GM19239 (cell line): ENCODE measurements around the gene ETV3.

Source experiments
- DNase-seq: peaks from one replicate; pipeline ENCODE4 v3.0.0; 2011; ENCODE audit warnings: low spot score; ENCODE audit not compliant: insufficient read length
- FAIRE-seq: peaks from 2 replicates; lab custom pipeline; 2011; peaks lifted over from hg19 to GRCh38; lab: Jason Lieb, UNC

The ETV3 gene

DNA sequence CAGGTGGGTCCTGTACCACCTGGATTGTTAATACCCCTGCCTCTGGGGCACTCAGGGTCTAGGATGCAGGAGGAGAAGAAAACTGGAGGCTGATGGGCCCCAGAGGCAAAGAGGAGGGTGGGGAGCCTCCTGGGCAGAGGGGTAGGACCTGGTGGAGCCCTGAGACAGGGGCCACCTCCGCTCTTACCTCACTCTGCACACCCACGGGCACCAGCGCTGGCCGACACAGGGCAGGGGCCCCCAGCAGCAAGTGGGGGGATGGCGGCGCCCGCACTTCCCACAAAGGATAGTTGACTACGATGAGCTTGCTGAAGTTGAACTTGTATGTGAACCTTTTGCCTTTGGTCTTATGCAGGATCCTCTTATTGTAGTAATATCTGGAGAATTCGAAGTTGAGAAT is 39.7 kb downstream of the ETV3 start:
- no peak for FAIRE-seq

DNA sequence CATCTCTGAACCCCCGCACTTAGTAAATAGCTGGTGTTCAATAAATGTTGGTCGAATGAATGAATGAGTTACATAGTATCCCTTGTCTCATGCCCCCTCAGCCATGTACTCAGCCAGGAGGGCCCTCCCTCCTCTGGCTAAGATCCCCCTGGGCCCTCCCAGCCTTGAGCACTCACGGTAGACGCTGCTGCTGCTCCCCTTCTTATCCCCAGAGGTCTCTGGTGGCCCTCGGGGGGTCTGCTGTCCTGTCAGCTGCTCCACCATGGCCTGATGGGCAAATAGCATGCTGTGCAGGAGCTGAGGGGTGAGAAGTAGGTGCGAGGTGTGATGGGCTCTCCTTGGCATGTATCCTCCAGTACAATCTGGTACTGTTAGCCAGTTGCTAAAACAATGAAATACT is 40.5 kb downstream of the ETV3 start:
- DNase-seq (no peak), FAIRE-seq (no peak)

More for the DNA sequence above, 39.7 kb downstream of the ETV3 start:
- no peak for DNase-seq

DNA sequence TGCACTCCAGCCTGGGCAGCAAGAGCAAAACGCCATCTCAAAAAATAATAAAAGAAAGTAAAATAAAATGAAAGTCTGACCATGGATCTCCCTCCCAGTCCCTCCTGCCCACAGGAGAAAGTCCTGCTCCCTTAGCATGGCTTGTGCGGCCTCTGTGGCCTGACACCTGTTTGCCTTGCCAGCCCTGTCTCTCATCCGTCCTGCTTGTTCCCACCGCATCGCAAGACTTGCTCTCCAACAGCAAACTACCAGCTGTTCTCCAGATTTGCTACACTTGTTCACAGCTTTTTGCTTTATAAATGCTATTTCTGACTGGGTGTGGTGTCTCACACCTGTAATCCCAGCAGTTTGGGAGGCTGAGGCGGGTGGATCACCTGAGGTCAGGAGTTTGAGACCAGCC is 41.3 kb downstream of the ETV3 start:
- no peak for FAIRE-seq
- DNase-seq = no peak

DNA sequence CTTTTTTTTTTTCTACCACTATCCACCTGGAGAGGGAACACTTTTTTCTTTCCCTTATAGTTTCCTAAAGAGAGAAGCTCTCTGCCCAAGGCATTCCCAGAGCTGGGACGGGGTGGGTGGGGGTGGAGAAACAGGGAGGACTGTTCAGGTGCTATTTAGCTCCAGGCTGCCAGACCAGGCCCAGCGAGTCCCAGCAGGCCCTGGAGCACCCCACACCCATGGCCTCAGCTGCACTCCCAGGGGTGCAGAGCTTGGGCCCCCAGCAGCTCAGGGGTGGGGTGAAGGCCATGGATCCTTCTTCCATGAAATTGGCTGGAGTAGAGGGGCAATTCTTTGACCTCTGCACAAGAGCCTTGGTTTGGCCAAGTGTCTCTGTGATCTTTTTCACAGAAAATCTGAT is 42.6 kb downstream of the ETV3 start:
- FAIRE-seq = no peak

DNA sequence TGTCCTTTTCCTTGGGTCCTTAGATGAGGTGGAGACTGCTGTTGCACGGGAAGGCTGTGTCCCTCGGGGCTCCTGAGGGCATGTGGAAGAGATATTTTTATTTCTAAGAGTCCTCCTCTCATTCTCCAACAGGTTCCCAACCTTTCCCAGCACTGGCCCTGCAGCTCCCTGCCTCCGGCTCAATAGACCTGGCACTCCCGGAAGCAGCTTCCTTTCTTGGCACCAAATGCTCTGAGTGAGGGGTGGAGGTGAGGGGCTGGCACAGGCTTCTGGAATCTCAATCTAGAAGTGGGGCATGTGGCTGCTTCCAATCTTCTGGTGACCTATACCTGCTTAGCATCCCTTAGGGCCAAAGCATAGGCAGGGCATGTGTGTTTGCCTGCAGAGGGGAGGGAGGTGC is 43.1 kb downstream of the ETV3 start:
- DNase-seq = no peak
- no peak for FAIRE-seq

More for the DNA sequence above, 42.6 kb downstream of the ETV3 start:
- no peak for DNase-seq

DNA sequence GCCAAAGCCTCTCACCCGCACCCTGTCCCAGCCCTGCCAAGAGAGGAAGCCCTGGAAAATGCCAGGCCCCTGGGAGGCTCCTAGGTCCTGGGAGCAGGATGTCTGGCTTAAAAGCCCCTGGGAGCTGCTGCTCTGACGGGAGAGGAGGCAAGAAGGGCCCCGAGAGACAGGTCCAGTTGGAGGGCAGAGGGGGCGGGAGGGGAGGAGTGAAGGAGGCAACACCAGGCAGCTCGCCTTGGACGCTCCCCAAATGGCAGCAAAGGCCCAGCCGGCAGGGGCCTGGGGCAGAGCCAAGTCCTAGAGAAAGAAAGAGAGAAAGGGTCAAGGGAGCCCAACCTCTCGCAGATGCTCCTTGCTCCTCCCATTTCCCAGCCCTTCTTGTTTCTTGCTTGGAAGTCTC is 45.4 kb downstream of the ETV3 start:
- FAIRE-seq (no peak), DNase-seq (no peak)

DNA sequence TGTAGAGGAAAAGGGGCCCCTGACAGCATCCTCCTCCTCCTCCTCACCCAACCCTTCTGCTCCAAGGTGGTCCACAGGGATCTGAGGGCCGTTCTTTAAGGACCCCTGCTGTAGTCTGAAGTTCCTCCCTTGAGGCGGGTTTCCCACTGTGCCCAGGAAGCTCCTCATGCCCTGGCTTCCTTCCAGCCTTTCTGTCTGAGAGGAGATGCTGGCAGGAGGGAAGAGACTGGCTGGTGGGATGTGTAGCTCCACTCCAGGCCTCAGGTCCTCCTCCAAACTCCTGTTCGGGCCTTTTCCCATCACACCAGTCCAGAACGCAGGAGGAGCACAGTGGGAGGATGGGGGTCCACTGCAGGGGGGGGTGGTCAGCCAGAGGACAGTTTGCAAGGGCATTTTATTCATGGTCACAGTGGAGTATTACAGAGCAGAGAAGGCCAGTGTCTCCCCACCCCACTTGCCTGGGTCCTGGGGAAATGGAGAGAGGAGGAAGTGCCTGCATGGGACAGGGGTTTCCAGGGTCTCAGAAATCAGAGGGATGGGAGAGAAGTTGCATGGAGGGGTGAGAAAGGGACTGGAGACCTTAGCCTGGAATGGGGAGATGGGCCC is 46.4 kb downstream of the ETV3 start:
- DNase-seq (no peak), FAIRE-seq (no peak)

DNA sequence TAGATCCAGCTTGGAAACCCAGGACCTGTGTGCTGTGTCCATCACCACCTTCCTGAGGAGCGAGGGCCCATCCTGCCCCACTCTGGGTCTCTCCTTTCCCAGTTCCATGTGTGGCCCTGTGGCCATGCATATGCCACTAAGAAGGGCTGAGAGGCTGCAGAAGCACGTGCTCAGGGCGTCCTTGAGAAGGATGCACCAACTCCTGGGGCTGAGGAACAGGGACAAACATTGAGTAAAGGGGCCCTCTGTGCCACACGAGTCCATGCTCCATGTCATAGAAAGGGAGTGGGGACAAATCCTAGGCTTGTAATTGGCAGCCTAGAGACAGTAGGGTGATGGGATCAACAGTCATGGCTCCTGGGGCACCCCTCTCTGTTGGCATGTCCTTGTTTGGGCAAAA is 47.0 kb downstream of the ETV3 start:
- no peak for FAIRE-seq
- DNase-seq = no peak

DNA sequence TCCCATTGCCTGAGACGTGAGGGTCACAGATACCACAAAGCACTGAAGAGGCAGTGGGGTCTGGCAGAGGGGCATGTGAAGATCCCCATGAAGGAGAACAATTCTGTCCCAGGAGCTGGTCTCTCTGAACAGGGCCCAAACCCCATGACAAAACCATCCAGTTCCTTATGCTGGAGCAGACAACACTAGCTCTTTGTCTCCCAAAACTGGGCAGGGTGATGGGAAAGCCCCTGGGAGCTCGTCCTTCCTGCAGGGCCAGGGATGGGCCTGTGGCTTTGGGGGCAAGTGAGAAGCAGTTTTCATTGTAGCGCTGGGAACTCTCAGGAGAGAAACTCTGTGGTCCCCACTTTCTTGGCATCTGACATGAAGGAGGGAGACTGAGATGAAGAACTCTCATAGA is 47.4 kb downstream of the ETV3 start:
- DNase-seq = no peak

DNA sequence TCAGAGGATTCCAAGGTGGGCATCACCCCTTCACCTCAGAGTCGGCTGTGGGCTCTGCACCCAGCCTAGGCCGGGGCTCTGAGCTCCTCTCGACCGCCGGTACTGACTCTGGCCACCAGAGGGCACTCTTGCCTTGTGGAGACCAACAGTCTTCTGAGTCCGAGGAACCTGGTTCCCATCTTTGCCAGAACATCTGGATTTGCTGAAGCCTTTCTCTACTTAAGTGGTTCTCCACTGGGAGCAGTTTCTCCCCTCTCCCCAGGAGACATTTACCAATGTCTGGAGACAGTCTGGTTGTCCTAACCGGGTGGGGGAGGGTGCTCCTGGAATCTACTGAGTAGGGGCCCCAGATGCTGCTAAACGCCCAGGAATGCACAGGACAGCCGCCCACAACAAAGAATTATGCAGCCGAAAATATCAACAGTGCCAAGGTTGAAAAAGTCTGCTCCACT is 48.0 kb downstream of the ETV3 start:
- DNase-seq = peak; percentile 84
- FAIRE-seq = peak; percentile 63

More for the DNA sequence above, 47.4 kb downstream of the ETV3 start:
- no peak for FAIRE-seq

DNA sequence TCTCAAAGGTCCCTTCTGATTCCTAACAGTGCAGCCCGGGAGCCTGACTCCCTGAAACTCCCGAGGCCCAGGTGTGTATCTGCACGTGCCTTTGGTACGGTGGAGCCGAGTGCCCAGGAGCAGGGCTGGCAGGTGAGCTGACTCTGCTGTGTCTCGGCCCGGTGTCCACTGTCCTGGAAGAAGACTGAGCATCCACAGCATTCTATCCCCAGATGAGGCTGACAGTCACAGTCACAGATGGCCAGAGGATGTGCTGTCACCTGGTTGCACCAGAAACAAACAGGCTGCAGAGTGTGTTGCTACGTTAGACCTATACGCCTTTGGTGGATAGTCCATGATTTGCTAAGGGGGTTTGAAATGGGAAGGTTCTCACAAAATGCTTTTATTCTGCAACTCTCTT is 48.4 kb downstream of the ETV3 start:
- DNase-seq (no peak), FAIRE-seq (no peak)

DNA sequence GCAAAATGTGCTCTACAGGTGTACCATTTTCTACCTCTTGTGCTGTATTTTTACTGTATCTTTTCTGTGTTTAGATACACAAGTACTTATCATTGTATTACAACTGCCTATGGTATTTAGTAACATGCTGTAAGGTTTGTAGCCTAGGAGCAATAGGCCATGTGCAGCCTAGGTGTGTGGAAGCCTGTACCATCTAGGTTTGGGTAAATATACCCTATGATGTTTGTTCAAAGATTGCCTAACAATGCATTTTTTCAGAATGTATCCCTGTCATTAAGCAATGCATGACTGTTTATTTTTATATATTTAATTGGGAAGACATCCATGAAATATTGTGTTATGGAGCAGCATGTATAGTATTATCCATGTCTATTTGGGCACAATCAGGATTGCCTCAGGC is 49.6 kb downstream of the ETV3 start:
- FAIRE-seq (no peak), DNase-seq (no peak)

DNA sequence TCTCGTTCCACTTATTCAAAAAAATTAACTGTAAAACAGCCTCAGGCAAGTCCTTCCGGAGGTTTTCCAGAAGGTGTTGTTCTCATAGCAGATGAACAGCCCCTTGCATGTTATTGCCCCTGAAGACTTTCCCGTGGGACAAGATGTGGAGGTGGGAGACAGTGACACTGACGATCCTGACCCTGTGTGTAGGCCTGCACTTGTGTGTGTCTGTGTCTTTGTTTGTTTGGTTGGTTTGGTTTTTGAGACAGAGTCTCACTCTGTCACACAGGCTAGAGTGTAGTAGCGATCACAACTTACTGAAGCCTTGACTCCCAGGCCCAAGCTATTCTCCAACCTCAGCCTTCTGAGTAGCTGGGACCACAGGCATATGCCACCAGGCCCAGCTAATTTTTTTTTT is 51.2 kb downstream of the ETV3 start:
- DNase-seq = no peak
- no peak for FAIRE-seq

DNA sequence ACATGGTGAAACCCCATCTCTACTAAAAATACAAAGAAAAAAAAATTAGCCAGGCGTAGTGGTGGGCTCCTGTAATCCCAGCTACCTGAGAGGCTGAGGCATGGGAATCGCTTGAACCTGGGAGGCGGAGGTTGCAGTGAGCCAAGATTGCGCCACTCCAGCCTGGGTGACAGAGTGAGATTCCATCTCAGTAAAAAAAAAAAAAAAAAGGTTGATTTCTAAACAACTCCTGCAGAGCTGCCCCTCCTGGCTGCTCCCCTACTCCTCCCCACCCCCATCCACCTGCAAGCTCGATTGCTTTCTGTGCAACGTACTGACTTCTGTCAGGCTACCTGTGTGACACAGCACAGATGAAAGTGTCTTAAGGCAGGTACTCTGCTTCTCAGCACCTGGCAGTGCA is 51.9 kb downstream of the ETV3 start:
- no peak for FAIRE-seq
- DNase-seq = no peak

DNA sequence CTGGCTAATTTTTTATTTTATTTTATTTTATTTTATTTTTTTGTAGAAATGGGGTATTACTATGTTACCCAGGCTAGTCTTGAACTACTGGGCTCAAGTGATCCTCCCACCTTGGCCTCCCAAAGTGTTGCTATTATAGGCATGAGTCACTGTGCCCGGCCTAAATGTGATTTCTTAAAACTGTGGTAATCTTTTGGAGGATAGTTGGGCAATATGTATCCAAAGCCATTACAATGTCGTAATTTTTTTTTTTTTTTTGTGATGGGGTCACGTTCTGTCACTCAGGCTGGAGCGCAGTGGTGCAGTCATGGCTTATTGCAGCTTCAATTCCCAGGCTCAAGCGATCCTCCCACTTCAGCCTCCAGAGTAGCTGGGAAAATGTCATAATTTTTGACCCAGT is 52.8 kb downstream of the ETV3 start:
- DNase-seq = no peak
- FAIRE-seq = no peak

DNA sequence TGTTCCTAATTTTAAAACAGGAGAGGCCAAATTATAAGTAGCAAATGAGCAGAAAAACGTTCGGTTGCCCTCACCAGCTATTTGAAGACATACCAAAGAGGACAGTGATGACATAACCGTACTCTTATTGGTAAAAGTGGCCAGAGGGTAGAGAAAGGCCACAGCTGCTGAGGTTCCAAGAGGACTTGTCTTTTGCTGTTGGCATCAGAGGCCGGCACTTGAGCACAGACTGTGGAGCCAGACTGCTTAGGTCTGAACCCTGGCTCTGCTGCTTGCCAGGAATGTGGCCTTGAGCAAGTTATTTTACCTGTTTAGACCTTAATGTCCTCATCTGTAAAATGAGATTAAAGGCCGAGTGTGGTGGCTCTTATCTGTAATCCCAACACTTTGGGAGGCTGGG is 53.5 kb downstream of the ETV3 start:
- no peak for DNase-seq
- no peak for FAIRE-seq

DNA sequence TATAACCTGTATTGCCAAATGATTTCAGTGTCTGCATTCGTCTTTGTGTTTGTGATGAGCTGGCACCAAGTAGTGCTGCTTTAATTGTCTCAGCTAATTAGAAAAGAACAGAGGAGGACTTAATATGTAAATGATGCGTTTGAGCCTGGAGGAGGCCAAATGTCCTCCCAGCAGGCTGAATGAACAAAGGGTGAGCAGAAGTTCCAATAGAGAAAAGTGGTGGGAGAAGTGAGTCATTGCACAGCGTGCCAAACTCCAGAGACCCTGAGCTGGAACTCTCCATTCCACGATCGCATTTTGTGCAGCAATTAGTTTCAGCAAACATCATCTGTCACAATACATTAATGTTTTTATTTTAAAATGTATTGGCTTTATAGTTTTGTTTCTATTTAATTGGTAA is 56.5 kb downstream of the ETV3 start:
- no peak for DNase-seq
- no peak for FAIRE-seq

DNA sequence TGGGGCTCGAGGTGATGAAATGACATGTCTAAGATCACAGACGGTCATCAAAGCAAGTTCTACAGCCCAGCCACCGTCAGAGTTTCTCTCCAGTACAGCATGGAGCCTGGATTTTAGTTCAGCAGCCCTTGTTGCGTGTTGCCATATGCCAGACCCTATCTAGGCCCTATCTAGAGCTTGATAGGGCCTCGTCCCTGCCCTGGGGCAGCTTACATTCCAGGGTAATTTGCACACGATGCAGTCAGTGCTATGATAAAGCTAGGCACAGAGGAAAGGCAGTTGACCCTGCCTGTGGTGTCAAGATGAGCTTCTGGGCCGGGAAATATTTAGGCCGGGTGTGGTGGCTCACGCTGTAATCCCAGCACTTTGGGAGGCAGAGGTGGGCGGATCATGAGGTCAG is 57.5 kb downstream of the ETV3 start:
- DNase-seq = no peak

DNA sequence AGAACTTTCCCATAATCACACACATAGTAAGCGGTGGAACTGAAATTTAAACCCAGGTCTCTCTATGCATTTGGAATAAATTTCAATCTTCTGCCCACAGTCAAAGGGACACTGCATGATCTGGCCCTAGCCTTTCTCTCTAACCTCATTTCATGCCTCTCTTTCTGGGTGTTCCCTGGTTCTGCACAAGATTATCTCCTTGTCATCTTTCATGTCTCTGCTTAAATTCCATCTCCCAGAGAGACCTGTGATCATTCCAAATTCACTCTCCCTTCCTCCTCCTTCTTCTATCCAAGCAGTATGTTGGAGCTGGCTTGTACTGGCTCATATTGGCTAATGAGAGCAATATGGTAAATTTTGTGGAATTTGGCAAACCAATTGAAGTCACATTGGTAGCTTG is 60.8 kb downstream of the ETV3 start:
- DNase-seq (no peak), FAIRE-seq (no peak)

More for the DNA sequence above, 57.5 kb downstream of the ETV3 start:
- no peak for FAIRE-seq

DNA sequence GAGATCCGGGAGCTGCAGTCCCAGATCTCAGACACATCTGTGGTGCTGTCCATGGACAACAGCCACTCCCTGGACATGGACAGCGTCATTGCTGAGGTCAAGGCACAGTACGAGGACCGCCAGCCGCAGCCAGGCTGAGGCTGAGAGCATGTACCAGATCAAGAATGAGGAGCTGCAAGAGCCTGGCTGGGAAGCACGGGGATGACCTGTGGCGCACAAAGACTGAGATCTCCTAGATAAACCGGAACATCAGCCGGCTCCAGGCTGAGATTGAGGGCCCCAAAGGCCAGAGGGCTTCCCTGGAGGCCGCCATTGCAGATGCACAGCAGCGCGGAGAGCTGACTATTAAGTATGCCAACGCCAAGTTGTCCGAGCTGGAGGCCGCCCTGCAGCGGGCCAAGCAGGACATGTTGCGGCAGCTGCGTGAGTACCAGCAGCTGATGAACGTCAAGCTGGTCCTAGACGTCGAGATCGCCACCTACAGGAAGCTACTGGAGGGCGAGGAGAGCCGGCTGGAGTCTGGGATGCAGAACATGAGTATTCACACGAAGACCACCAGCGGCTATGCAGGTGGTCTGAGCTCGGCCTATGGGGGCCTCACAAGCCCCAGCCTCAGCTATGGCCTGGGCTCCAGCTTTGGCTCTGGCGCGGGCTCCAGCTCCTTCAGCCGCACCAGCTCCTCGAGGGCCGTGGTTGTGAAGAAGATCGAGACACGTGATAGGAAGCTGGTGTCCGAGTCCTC is 64.1 kb downstream of the ETV3 start:
- FAIRE-seq = peak; percentile 70
- DNase-seq = no peak
